ENCODE results near the gene PLD5.
"Not testable (repeated sequence)": the region's sequence is repeated elsewhere in the genome, so short reads cannot be mapped to it uniquely, and the experiment has no call there.

PLD5 gene

GRCh38 chr1:242264419-242264818 lies 260.1 kb downstream of the PLD5 start:
- DNase-seq = not testable (repeated sequence)

- DNase-seq = no peak
These were observed 279.2 kb downstream of the PLD5 start for GRCh38 chr1:242245255-242245654.

- no peak for DNase-seq
These were observed 281.0 kb downstream of the PLD5 start for GRCh38 chr1:242243472-242243871.

GRCh38 chr1:242242983-242243382 lies 281.5 kb downstream of the PLD5 start:
- no peak for DNase-seq

GRCh38 chr1:242241936-242242335 lies 282.6 kb downstream of the PLD5 start:
- DNase-seq = no peak

GRCh38 chr1:242240691-242241090 lies 283.8 kb downstream of the PLD5 start:
- no peak for DNase-seq

GRCh38 chr1:242240077-242240476 lies 284.4 kb downstream of the PLD5 start:
- DNase-seq = peak; percentile 83

- peak; percentile 9 for DNase-seq
These were observed 285.1 kb downstream of the PLD5 start for GRCh38 chr1:242239398-242239797.

- DNase-seq = no peak
These were observed 287.4 kb downstream of the PLD5 start for GRCh38 chr1:242237051-242237450.

- no peak for DNase-seq
These were observed 295.5 kb downstream of the PLD5 start for GRCh38 chr1:242228991-242229390.

- DNase-seq = no peak
These were observed 298.5 kb downstream of the PLD5 start for GRCh38 chr1:242225767-242226573.

- not testable (repeated sequence) for DNase-seq
These were observed 299.4 kb downstream of the PLD5 start for GRCh38 chr1:242224878-242225766.

GRCh38 chr1:242224461-242224860 lies 300.0 kb downstream of the PLD5 start:
- no peak for DNase-seq

- DNase-seq = no peak
These were observed 304.6 kb downstream of the PLD5 start for GRCh38 chr1:242219905-242220304.

- no peak for DNase-seq
These were observed 305.1 kb downstream of the PLD5 start for GRCh38 chr1:242219298-242219901.

- DNase-seq = no peak
These were observed 308.1 kb downstream of the PLD5 start for GRCh38 chr1:242216368-242216767.

- peak; percentile 62 for DNase-seq
These were observed 310.0 kb downstream of the PLD5 start for GRCh38 chr1:242214455-242214854.

- DNase-seq = not testable (repeated sequence)
These were observed 311.5 kb downstream of the PLD5 start for GRCh38 chr1:242212961-242213360.

- DNase-seq = no peak
These were observed 312.1 kb downstream of the PLD5 start for GRCh38 chr1:242212401-242212800.

- DNase-seq = no peak
These were observed 313.1 kb downstream of the PLD5 start for GRCh38 chr1:242211254-242212022.

- not testable (repeated sequence) for DNase-seq
These were observed 314.2 kb downstream of the PLD5 start for GRCh38 chr1:242210316-242210715.

- no peak for DNase-seq
These were observed 315.4 kb downstream of the PLD5 start for GRCh38 chr1:242209063-242209462.

GRCh38 chr1:242208021-242208420 lies 316.5 kb downstream of the PLD5 start:
- no peak for DNase-seq

All from NCI-H82 (cell line).